Nephron progenitor cell (in vitro differentiated cells): Measurements from ENCODE around the gene DYRK1B.

Experiments
- DNase-seq: peaks from one replicate; pipeline ENCODE4 v3.0.0; 2021
- H3K27ac Mint-ChIP-seq: 2 replicates; pipeline ENCODE4 v1.8.0; 2021; ENCODE audit warnings: mild to moderate bottlenecking, moderate library complexity, mixed read lengths
- H3K27me3 Mint-ChIP-seq: 2 replicates; pipeline ENCODE4 v1.8.0; 2021; ENCODE audit warnings: mild to moderate bottlenecking, low read depth, mixed read lengths; ENCODE audit not compliant: poor library complexity
- H3K36me3 Mint-ChIP-seq: 2 replicates; pipeline ENCODE4 v1.8.0; 2021; ENCODE audit warnings: low read depth, mixed read lengths
- H3K4me1 Mint-ChIP-seq: 2 replicates; pipeline ENCODE4 v1.8.0; 2021; ENCODE audit warnings: mixed read lengths
- H3K4me3 Mint-ChIP-seq: 2 replicates; pipeline ENCODE4 v1.8.0; 2021; ENCODE audit warnings: mild to moderate bottlenecking, moderate library complexity, mixed read lengths
- H3K9me3 Mint-ChIP-seq: 2 replicates; pipeline ENCODE4 v1.8.0; 2021; ENCODE audit warnings: mild to moderate bottlenecking, moderate library complexity, mixed read lengths
- CTCF ChIP-seq: fragments of 200-600 bp; sonication (generic); IDR thresholded peaks from 2 replicates; pipeline ENCODE4 v1.5.0; 2021; ENCODE audit warnings: antibody characterized with exemption

DYRK1B gene

DNA sequence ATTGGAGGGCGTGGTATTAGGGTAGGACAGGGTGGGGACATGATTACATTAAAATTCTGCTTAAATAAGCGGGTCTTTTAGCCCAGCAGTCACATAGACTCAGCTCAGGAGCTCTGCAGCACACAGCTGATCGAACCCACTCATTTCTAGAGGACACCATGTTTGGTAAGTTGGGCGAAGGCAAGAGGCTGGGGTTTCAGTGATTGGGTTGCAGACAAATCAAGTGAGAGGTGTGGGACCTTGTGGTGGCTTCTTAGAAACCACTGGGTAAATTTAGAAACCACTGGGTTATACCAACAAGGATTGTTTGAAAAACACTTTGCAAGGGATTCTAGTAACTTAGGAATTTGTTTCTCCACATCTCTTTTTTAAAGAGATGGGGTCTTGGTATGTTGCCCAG is 55.2 kb downstream of the DYRK1B start, which contains the start of gene LEUTX:
TSS of gene LEUTX (plus strand) at position 92 of the 400 bp plus-strand sequence. CDS start at position 159, 67 bp downstream.
- Mint-ChIP-seq H3K4me1 (no peaks in the 10 kb centered on the region), H3K4me3 (no peak within 1 kb of the TSS), H3K27me3 (peaks cover 43% of the 10 kb centered on the region), H3K36me3 (no peaks in the 10 kb centered on the region), H3K9me3 (no peaks in the 10 kb centered on the region), H3K27ac (no peak within 1 kb of the TSS)
- TF ChIP-seq CTCF: no peak
- DNase-seq: no peak
